Measurements from ENCODE around the gene DPT.

Gene DPT

GRCh38 chr1:168683871-168684270 lies 45.1 kb downstream of the DPT start:
- DNase-seq (ENCODE audit: insufficient read length, low spot score) (no peak), FAIRE-seq (no peak)
- TF ChIP-seq POLR2A (IDR thresholded peaks at IDR 0.05; ENCODE audit: low read depth, low read length) = no peak

- DNase-seq (ENCODE audit: insufficient read length, low spot score) (no peak), FAIRE-seq (no peak)
- no peak for TF ChIP-seq POLR2A (IDR thresholded peaks at IDR 0.05; ENCODE audit: low read depth, low read length)
Measured at GRCh38 chr1:168676861-168677260, 52.1 kb downstream of the DPT start.

- DNase-seq (ENCODE audit: insufficient read length, low spot score) (no peak), FAIRE-seq (no peak)
- no peak for TF ChIP-seq POLR2A (IDR thresholded peaks at IDR 0.05; ENCODE audit: low read depth, low read length)
Measured at GRCh38 chr1:168676029-168676812, 52.8 kb downstream of the DPT start.

- DNase-seq (ENCODE audit: insufficient read length, low spot score) = no peak
- no peak for FAIRE-seq
Measured at GRCh38 chr1:168673974-168674683, 54.9 kb downstream of the DPT start.

GRCh38 chr1:168672278-168672677 lies 56.7 kb downstream of the DPT start:
- DNase-seq (ENCODE audit: insufficient read length, low spot score) = no peak
- no peak for FAIRE-seq
- TF ChIP-seq POLR2A (IDR thresholded peaks at IDR 0.05; ENCODE audit: low read depth, low read length) = no peak

More at GRCh38 chr1:168673974-168674683, 54.9 kb downstream of the DPT start:
- no peak for TF ChIP-seq POLR2A (IDR thresholded peaks at IDR 0.05; ENCODE audit: low read depth, low read length)

GRCh38 chr1:168671782-168672181 lies 57.2 kb downstream of the DPT start:
- FAIRE-seq (no peak), DNase-seq (ENCODE audit: insufficient read length, low spot score) (no peak)
- TF ChIP-seq POLR2A (IDR thresholded peaks at IDR 0.05; ENCODE audit: low read depth, low read length) = no peak

- DNase-seq (ENCODE audit: insufficient read length, low spot score) (no peak), FAIRE-seq (no peak)
- TF ChIP-seq POLR2A (IDR thresholded peaks at IDR 0.05; ENCODE audit: low read depth, low read length) = no peak
Measured at GRCh38 chr1:168665975-168666374, 63.0 kb downstream of the DPT start.

- FAIRE-seq = no peak
- no peak for DNase-seq (ENCODE audit: insufficient read length, low spot score)
- no peak for TF ChIP-seq POLR2A (IDR thresholded peaks at IDR 0.05; ENCODE audit: low read depth, low read length)
Measured at GRCh38 chr1:168664069-168664834, 64.8 kb downstream of the DPT start.

GRCh38 chr1:168656485-168656884 lies 72.5 kb downstream of the DPT start:
- DNase-seq (ENCODE audit: insufficient read length, low spot score) = no peak
- TF ChIP-seq POLR2A (IDR thresholded peaks at IDR 0.05; ENCODE audit: low read depth, low read length) = no peak
- FAIRE-seq = no peak

GRCh38 chr1:168654198-168654915 lies 74.6 kb downstream of the DPT start:
- no peak for TF ChIP-seq POLR2A (IDR thresholded peaks at IDR 0.05; ENCODE audit: low read depth, low read length)
- DNase-seq (ENCODE audit: insufficient read length, low spot score) (no peak), FAIRE-seq (no peak)

GRCh38 chr1:168653567-168653966 lies 75.4 kb downstream of the DPT start:
- no peak for DNase-seq (ENCODE audit: insufficient read length, low spot score)
- no peak for FAIRE-seq
- no peak for TF ChIP-seq POLR2A (IDR thresholded peaks at IDR 0.05; ENCODE audit: low read depth, low read length)

GRCh38 chr1:168645721-168646120 lies 83.3 kb downstream of the DPT start:
- DNase-seq (ENCODE audit: insufficient read length, low spot score) (no peak), FAIRE-seq (no peak)
- TF ChIP-seq POLR2A (IDR thresholded peaks at IDR 0.05; ENCODE audit: low read depth, low read length) = no peak
